Measurements from ENCODE around the gene ZNF697. TPM values are rescaled to one million over a fixed set of nuclear protein-coding genes. Genes with fewer than 3 reads are reported as not detected.

The ZNF697 gene
- total RNA-seq, 1 experiment from 2014 or later = 17.4 TPM

DNA sequence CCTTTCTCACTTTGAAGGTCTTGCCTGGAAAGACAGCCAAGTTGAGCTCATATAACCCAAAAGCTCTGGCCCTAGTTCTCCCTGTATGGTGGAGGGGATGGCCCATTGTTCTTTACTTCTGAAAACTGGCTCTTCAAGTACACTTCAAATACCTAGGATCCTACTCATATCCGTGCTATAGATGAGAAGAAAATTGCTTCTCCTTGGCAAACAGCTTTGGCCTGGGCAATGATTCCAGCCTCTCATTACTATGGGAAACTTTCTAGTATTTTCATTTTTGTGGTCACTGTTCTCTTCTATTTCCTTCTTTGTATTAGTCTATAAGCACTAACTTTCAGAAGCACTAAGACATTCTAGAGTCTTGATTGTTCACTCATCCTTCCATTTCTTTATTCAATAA lies 53.7 kb downstream of the ZNF697 start:
- no CpG with 5 or more reads among the region's 1 CpG for WGBS (ENCODE audit: extremely low coverage, insufficient read length, low lambda C conversion rate)
- no peak overlapping the region for H4K5ac ChIP-seq (ENCODE audit: insufficient read length, low read depth, low read length)
- H4K20me1 ChIP-seq (ENCODE audit: control insufficient read depth, insufficient read depth, insufficient read length) = no peaks in the 10 kb centered on the region
- no peak overlapping the region for H3T11ph ChIP-seq (ENCODE audit: low read length)
- no peak overlapping the region for H2BK120ac ChIP-seq (ENCODE audit: low read depth, low read length, poor library complexity, severe bottlenecking)
- no peak overlapping the region for H3K14ac ChIP-seq (ENCODE audit: insufficient read depth, low read length)
- H2BK15ac ChIP-seq (ENCODE audit: low read depth, low read length) = no peak overlapping the region
- H3K9ac ChIP-seq (ENCODE audit: extremely low read depth, insufficient read length, low read length) = no peak overlapping the region
- H3K23me2 ChIP-seq (ENCODE audit: insufficient read length, low read depth, low read length, poor library complexity, severe bottlenecking) = no peaks in the 10 kb centered on the region
- no peak overlapping the region for H3K27ac ChIP-seq (ENCODE audit: insufficient read length, low read depth, low read length)
- DNase-seq = no peak
- Mint-ChIP-seq H3K27ac (no peak overlapping the region), H3K4me3 (no peak overlapping the region), H3K27me3 (ENCODE audit: low read depth) (0 out of 2 replicates have a peak, but pooled peaks cover 2% of the 10 kb centered on the region), H3K36me3 (ENCODE audit: insufficient read depth in 1 of 3, low read depth in 3 of 3) (no peaks in the 10 kb centered on the region), H3K9me3 (no peaks in the 10 kb centered on the region), H3K4me1 (no peaks in the 10 kb centered on the region)
- H2AFZ ChIP-seq (ENCODE audit: low read length) = no peak overlapping the region
- no peak overlapping the region for H2AK5ac ChIP-seq (ENCODE audit: insufficient read length, low read length)
- no peak overlapping the region for H4K91ac ChIP-seq (ENCODE audit: insufficient read length, low read depth, low read length)
- no peak overlapping the region for H2BK20ac ChIP-seq (ENCODE audit: low read depth, low read length, poor library complexity, severe bottlenecking)
- H3K4me1 ChIP-seq (ENCODE audit: insufficient read depth, low read length) = no peaks in the 10 kb centered on the region
- H2BK12ac ChIP-seq (ENCODE audit: insufficient read length, low read depth, low read length) = no peak overlapping the region
- TF ChIP-seq, protein P1, sequence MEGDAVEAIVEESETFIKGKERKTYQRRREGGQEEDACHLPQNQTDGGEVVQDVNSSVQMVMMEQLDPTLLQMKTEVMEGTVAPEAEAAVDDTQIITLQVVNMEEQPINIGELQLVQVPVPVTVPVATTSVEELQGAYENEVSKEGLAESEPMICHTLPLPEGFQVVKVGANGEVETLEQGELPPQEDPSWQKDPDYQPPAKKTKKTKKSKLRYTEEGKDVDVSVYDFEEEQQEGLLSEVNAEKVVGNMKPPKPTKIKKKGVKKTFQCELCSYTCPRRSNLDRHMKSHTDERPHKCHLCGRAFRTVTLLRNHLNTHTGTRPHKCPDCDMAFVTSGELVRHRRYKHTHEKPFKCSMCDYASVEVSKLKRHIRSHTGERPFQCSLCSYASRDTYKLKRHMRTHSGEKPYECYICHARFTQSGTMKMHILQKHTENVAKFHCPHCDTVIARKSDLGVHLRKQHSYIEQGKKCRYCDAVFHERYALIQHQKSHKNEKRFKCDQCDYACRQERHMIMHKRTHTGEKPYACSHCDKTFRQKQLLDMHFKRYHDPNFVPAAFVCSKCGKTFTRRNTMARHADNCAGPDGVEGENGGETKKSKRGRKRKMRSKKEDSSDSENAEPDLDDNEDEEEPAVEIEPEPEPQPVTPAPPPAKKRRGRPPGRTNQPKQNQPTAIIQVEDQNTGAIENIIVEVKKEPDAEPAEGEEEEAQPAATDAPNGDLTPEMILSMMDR (conservative IDR thresholded peaks at IDR 0.05) = no peak
- no peaks in the 10 kb centered on the region for H3K9me3 ChIP-seq (ENCODE audit: control insufficient read depth, low read depth, low read length)
- H3K4ac ChIP-seq (ENCODE audit: low read depth, low read length) = no peak overlapping the region
- H4K8ac ChIP-seq (replicated peaks; ENCODE audit: insufficient read length, low read depth, low read length) = no peak overlapping the region
- no peak overlapping the region for H3K23ac ChIP-seq (ENCODE audit: insufficient read length, low read depth, low read length)
- no peaks in the 10 kb centered on the region for H3K79me2 ChIP-seq (ENCODE audit: insufficient read depth, low read length)
- H3K56ac ChIP-seq (ENCODE audit: insufficient read length, low read depth, low read length) = no peak overlapping the region
- H3K18ac ChIP-seq (ENCODE audit: insufficient read length, low read depth, low read length) = no peak overlapping the region
- no peak overlapping the region for H2BK5ac ChIP-seq (ENCODE audit: insufficient read length, low read length)
- no peaks in the 10 kb centered on the region for H3K79me1 ChIP-seq (ENCODE audit: insufficient read depth, low read depth, low read length, poor library complexity, severe bottlenecking)
- no peak overlapping the region for H3K4me2 ChIP-seq (ENCODE audit: insufficient read depth, insufficient read length, low read length)
- no peaks in the 10 kb centered on the region for H3K27me3 ChIP-seq (ENCODE audit: insufficient read depth, low read length)

All from H9 (cell line).